Thymus (tissue), 11 donors: ENCODE results near the gene WDR76. TPM values are rescaled to one million over a fixed set of nuclear protein-coding genes. Genes with fewer than 3 reads are reported as not detected.
"Not testable (repeated sequence)": the region's sequence is repeated elsewhere in the genome, so short reads cannot be mapped to it uniquely, and the experiment has no call there.

Experiments
- DNase-seq, 9 donors: peaks; one replicate each; pipeline ENCODE4 v3.0.0-alpha.2; 2013; ENCODE audit warnings: low spot score in 9 of 9, low read depth in 6 of 9, missing footprints in 1 of 9
- H3K27ac ChIP-seq, 2 donors: one replicate each; pipeline ENCODE4 v1.5.1; 2013; ENCODE audit warnings: control low read depth in 1 of 2, low read depth in 1 of 2, low read length in 1 of 2, mild to moderate bottlenecking in 1 of 2, moderate library complexity in 1 of 2
- H3K27me3 ChIP-seq, 2 donors: one replicate each; pipeline ENCODE4 v1.5.1; 2013; ENCODE audit warnings: low read length in 1 of 2; ENCODE audit not compliant: control insufficient read depth in 2 of 2, insufficient read depth in 1 of 2
- H3K36me3 ChIP-seq, 2 donors: one replicate each; pipeline ENCODE4 v1.5.1; 2013; ENCODE audit warnings: low read length in 1 of 2, mild to moderate bottlenecking in 1 of 2, moderate library complexity in 1 of 2; ENCODE audit not compliant: control insufficient read depth in 2 of 2, insufficient read depth in 2 of 2
- H3K4me1 ChIP-seq, 2 donors: one replicate each; pipeline ENCODE4 v1.5.1; 2013; ENCODE audit warnings: low read length in 2 of 2; ENCODE audit not compliant: control insufficient read depth in 2 of 2, insufficient read depth in 2 of 2
- H3K4me3 ChIP-seq, 2 donors: one replicate each; pipeline ENCODE4 v1.5.1; 2013; ENCODE audit warnings: low read length in 2 of 2, control low read depth in 1 of 2, mild to moderate bottlenecking in 1 of 2
- H3K9me3 ChIP-seq, 2 donors: one replicate each; pipeline ENCODE4 v1.5.1; 2013; ENCODE audit warnings: low read length in 1 of 2, mild to moderate bottlenecking in 1 of 2; ENCODE audit not compliant: control insufficient read depth in 2 of 2, insufficient read depth in 1 of 2
- WGBS: extraction: QIAGEN DNeasy Blood & Tissue Kit; methylation state at CpG from one replicate; pipeline ENCODE4 v1.1.7; 2013; 5-methylcytosine and 5-hydroxymethylcytosine counted together
- polyA plus RNA-seq: library from polyadenylated mRNA; stranded (reverse); fragments of 200-250 nt; gene quantifications from one replicate; pipeline ENCODE4 v1.2.3, GENCODE V29; 2013
- total RNA-seq: library from RNA; stranded (reverse); fragments of 120-200 nt; gene quantifications from one replicate; pipeline ENCODE4 v1.2.4, GENCODE V29; 2013
- donor health status: healthy.

WDR76 gene
- total and polyA plus RNA-seq, 2 donors, result 3.5 to 24.6 TPM

- Histone ChIP-seq H3K27me3 (peaks cover 0 to 3% of the 10 kb centered on the region in 2 donors), H3K36me3 (peaks cover 45 to 49% of the 10 kb centered on the region in 2 donors)
Measured at GRCh38 chr15:43794269-43795037, 32.3 kb upstream of the WDR76 start.

GRCh38 chr15:43795197-43795596 lies 31.6 kb upstream of the WDR76 start:
- no peak for DNase-seq
- no peak overlapping the region for H3K4me3 ChIP-seq
- H3K27me3 ChIP-seq, result peaks cover 0 to 3% of the 10 kb centered on the region in 2 donors
- H3K27ac ChIP-seq, result no peak overlapping the region
- H3K4me1 ChIP-seq, result peaks cover 33 to 36% of the 10 kb centered on the region in 2 donors
- 96% methylated on average over 2 of the region's 2 CpGs for WGBS
- peaks cover 0 to 6% of the 10 kb centered on the region in 2 donors for H3K9me3 ChIP-seq
- H3K36me3 ChIP-seq, result peaks cover 48 to 56% of the 10 kb centered on the region in 2 donors

More at GRCh38 chr15:43794269-43795037, 32.3 kb upstream of the WDR76 start:
- no peak for DNase-seq
- 95% methylated on average over 9 of the region's 9 CpGs for WGBS
- H3K9me3 ChIP-seq, result peaks cover 0 to 6% of the 10 kb centered on the region in 2 donors
- no peak overlapping the region for H3K27ac ChIP-seq
- H3K4me1 ChIP-seq, result peaks cover 26 to 28% of the 10 kb centered on the region in 2 donors
- H3K4me3 ChIP-seq, result no peak overlapping the region

- peaks cover 0 to 3% of the 10 kb centered on the region in 2 donors for H3K27me3 ChIP-seq
- no peak overlapping the region for H3K4me3 ChIP-seq
Measured at GRCh38 chr15:43795997-43796396, 30.8 kb upstream of the WDR76 start.

GRCh38 chr15:43796566-43796965 lies 30.2 kb upstream of the WDR76 start:
- Histone ChIP-seq H3K4me1 (peaks cover 41 to 42% of the 10 kb centered on the region in 2 donors), H3K9me3 (peaks cover 0 to 6% of the 10 kb centered on the region in 2 donors), H3K36me3 (peaks cover 48 to 58% of the 10 kb centered on the region in 2 donors), H3K27ac (no peak overlapping the region), H3K4me3 (no peak overlapping the region), H3K27me3 (peaks cover 0 to 3% of the 10 kb centered on the region in 2 donors)
- WGBS, result 98% methylated on average over 3 of the region's 3 CpGs
- DNase-seq, result no peak

More at GRCh38 chr15:43795997-43796396, 30.8 kb upstream of the WDR76 start:
- Histone ChIP-seq H3K4me1 (peaks cover 36 to 39% of the 10 kb centered on the region in 2 donors), H3K27ac (no peak overlapping the region), H3K9me3 (peaks cover 0 to 6% of the 10 kb centered on the region in 2 donors), H3K36me3 (peaks cover 48 to 56% of the 10 kb centered on the region in 2 donors)
- DNase-seq, result no peak

- Histone ChIP-seq H3K27me3 (no peaks in the 10 kb centered on the region), H3K36me3 (peaks cover 44 to 61% of the 10 kb centered on the region in 2 donors), H3K4me3 (no peak overlapping the region), H3K4me1 (peaks cover 26 to 28% of the 10 kb centered on the region in 2 donors), H3K27ac (peak overlapping the region; percentile 26 to 99), H3K9me3 (no peaks in the 10 kb centered on the region)
- 96% methylated on average over 16 of the region's 16 CpGs for WGBS
- DNase-seq, result peak in 1 of 9 donors; percentile 28
Measured at GRCh38 chr15:43799209-43799944, 27.4 kb upstream of the WDR76 start.

- H3K9me3 ChIP-seq, result no peaks in the 10 kb centered on the region
- H3K27me3 ChIP-seq, result no peaks in the 10 kb centered on the region
- peaks cover 22% of the 10 kb centered on the region in 2 donors for H3K4me1 ChIP-seq
- DNase-seq, result no peak
- H3K36me3 ChIP-seq, result peaks cover 42 to 61% of the 10 kb centered on the region in 2 donors
- peak within 1 kb of the TSS; percentile 94 to 99 for H3K27ac ChIP-seq
- peak within 1 kb of the TSS; percentile 82 to 89 for H3K4me3 ChIP-seq
- 97% methylated on average over 8 of the region's 8 CpGs for WGBS
Measured at GRCh38 chr15:43799945-43800285, 26.9 kb upstream of the WDR76 start, which contains the start of gene SERINC4. TSS of gene SERINC4 (minus strand) at chr15:43800220. CDS start at chr15:43799986, 234 bp downstream.

GRCh38 chr15:43800286-43801141 lies 26.3 kb upstream of the WDR76 start, which contains the start of gene HYPK:
TSS of gene HYPK (plus strand) at chr15:43800599. CDS start at chr15:43800623, 24 bp downstream.
- peaks cover 22% of the 10 kb centered on the region in 2 donors for H3K4me1 ChIP-seq
- 10% methylated on average over 44 of the region's 44 CpGs for WGBS
- no peaks in the 10 kb centered on the region for H3K9me3 ChIP-seq
- DNase-seq, result peak; percentile 82 to 96 (median 90)
- peaks cover 40 to 61% of the 10 kb centered on the region in 2 donors for H3K36me3 ChIP-seq
- H3K27ac ChIP-seq, result peak within 1 kb of the TSS; percentile 94 to 99
- no peaks in the 10 kb centered on the region for H3K27me3 ChIP-seq
- H3K4me3 ChIP-seq, result peak within 1 kb of the TSS; percentile 82 to 89

- not testable (repeated sequence) for H3K9me3 ChIP-seq, H3K27ac ChIP-seq, H3K4me3 ChIP-seq, H3K27me3 ChIP-seq, DNase-seq
- peaks cover 36 to 64% of the 10 kb centered on the region in 2 donors for H3K36me3 ChIP-seq
- peaks cover 22% of the 10 kb centered on the region in 2 donors for H3K4me1 ChIP-seq
- 98% methylated on average over 7 of the region's 7 CpGs for WGBS
Measured at GRCh38 chr15:43802676-43803075, 24.1 kb upstream of the WDR76 start.
